Neural cell (in vitro differentiated cells): ENCODE results near the gene EIF1B. TPM values are rescaled to one million over a fixed set of nuclear protein-coding genes. Genes with fewer than 3 reads are reported as not detected.
A peak's percentile ranks its signal among the peaks of the same experiment; 100 is the strongest.

Experiments used
- H2AFZ ChIP-seq: fragments of 200-600, 300-800 bp; sonication (generic), shearing (Covaris generic); 2 replicates; pipeline ENCODE4 v1.6.0; 2014; ENCODE audit warnings: low read depth, mild to moderate bottlenecking, antibody characterized with exemption, low read length, moderate library complexity
- H3F3A ChIP-seq: fragments of 200-600 bp; shearing (Covaris generic); 2 replicates; pipeline ENCODE4 v1.6.1; 2016; ENCODE audit warnings: mild to moderate bottlenecking, moderate library complexity, mixed read lengths, antibody characterized with exemption, low read length; ENCODE audit not compliant: insufficient read depth, poor library complexity, severe bottlenecking
- H3K27ac ChIP-seq: fragments of 200-600, 300-800 bp; sonication (generic), shearing (Covaris generic); 2 replicates; pipeline ENCODE4 v1.5.1; 2014; ENCODE audit warnings: mild to moderate bottlenecking, low read length, moderate library complexity
- H3K27me3 ChIP-seq: fragments of 300-800, 200-600 bp; sonication (generic), shearing (Covaris generic); 2 replicates; pipeline ENCODE4 v1.6.0; 2014; ENCODE audit warnings: mild to moderate bottlenecking, low read depth, low read length, moderate library complexity; ENCODE audit not compliant: insufficient read depth
- H3K36me3 ChIP-seq: fragments of 300-800, 200-600 bp; sonication (generic), shearing (Covaris generic); 2 replicates; pipeline ENCODE4 v1.5.1; 2014; ENCODE audit warnings: mild to moderate bottlenecking, antibody characterized with exemption, low read length, moderate library complexity; ENCODE audit not compliant: insufficient read depth
- H3K4me2 ChIP-seq: fragments of 300-800, 200-600 bp; sonication (generic), shearing (Covaris generic); 2 replicates; pipeline ENCODE4 v1.6.0; 2014; ENCODE audit warnings: mild to moderate bottlenecking, low read length
- H3K4me3 ChIP-seq: fragments of 300-800, 200-600 bp; sonication (generic), shearing (Covaris generic); 2 replicates; pipeline ENCODE4 v1.5.1; 2014; ENCODE audit warnings: mild to moderate bottlenecking, low read length, moderate library complexity
- H3K79me2 ChIP-seq: fragments of 200-600 bp; shearing (Covaris generic); replicated peaks from 2 replicates; pipeline ENCODE4 v1.6.0; 2014; ENCODE audit warnings: mild to moderate bottlenecking, low read length, moderate library complexity; ENCODE audit not compliant: insufficient read depth
- H3K9ac ChIP-seq: fragments of 300-800, 200-600 bp; sonication (generic), shearing (Covaris generic); 2 replicates; pipeline ENCODE4 v1.6.1; 2016; ENCODE audit warnings: mild to moderate bottlenecking, low read length, mixed read lengths
- H3K9me2 ChIP-seq: fragments of 200-600 bp; shearing (Covaris generic); 2 replicates; pipeline ENCODE4 v1.6.1; 2016; ENCODE audit warnings: mild to moderate bottlenecking, low read length, mixed read lengths; ENCODE audit not compliant: insufficient read depth
- H3K9me3 ChIP-seq: fragments of 200-600, 300-800 bp; sonication (generic), shearing (Covaris generic); 2 replicates; pipeline ENCODE4 v1.6.1; 2016; ENCODE audit warnings: mild to moderate bottlenecking, mixed run types, low read length, moderate library complexity, mixed read lengths
- H4K20me1 ChIP-seq: fragments of 200-600 bp; shearing (Covaris generic); 2 replicates; pipeline ENCODE4 v1.6.1; 2016; ENCODE audit warnings: mild to moderate bottlenecking, mixed run types; ENCODE audit not compliant: insufficient read depth
- EP300 ChIP-seq: fragments of 450-650 bp; conservative IDR thresholded peaks from 2 replicates; pipeline ENCODE4 v1.6.1; 2014; ENCODE audit warnings: antibody characterized with exemption, mild to moderate bottlenecking, moderate library complexity; ENCODE audit not compliant: poor library complexity, severe bottlenecking
- EZH2 ChIP-seq: fragments of 200-600, 300-800 bp; shearing (Covaris generic), sonication (generic); IDR thresholded peaks from 2 replicates; pipeline ENCODE4 v1.6.1; 2014; ENCODE audit warnings: antibody characterized with exemption, low read length, borderline replicate concordance, mild to moderate bottlenecking; ENCODE audit not compliant: insufficient read depth, poor library complexity, severe bottlenecking
- MXI1 ChIP-seq: fragments of 450-650 bp; conservative IDR thresholded peaks from 2 replicates; pipeline ENCODE4 v1.6.1; 2014; ENCODE audit warnings: antibody characterized with exemption, mild to moderate bottlenecking; ENCODE audit not compliant: poor library complexity, severe bottlenecking
- POLR2AphosphoS5 ChIP-seq: IDR thresholded peaks from 2 replicates; pipeline ENCODE4 v1.6.1; 2012
- RAD21 ChIP-seq: fragments of 450-650 bp; conservative IDR thresholded peaks from 2 replicates; pipeline ENCODE4 v1.6.1; 2014; ENCODE audit warnings: antibody characterized with exemption, mild to moderate bottlenecking, moderate library complexity
- SMC3 ChIP-seq: fragments of 450-650 bp; conservative IDR thresholded peaks from 2 replicates; pipeline ENCODE4 v1.6.1; 2014; ENCODE audit warnings: antibody characterized with exemption, mild to moderate bottlenecking, moderate library complexity; ENCODE audit not compliant: poor library complexity
- TAF1 ChIP-seq: IDR thresholded peaks from 2 replicates; pipeline ENCODE4 v1.6.1; 2012; ENCODE audit warnings: low read depth
- polyA plus RNA-seq: library from polyadenylated mRNA; depleted of rRNA; stranded (reverse); fragments of >200 nt; gene quantifications from 2 replicates; pipeline ENCODE4 v1.2.3, GENCODE V29; 2014
- TF ChIP-seq, protein P1 (sequence below): IDR thresholded peaks from 2 replicates; pipeline ENCODE4 v1.6.1; 2012; ENCODE audit warnings: borderline replicate concordance
- TF ChIP-seq, protein P2 (sequence below): fragments of 450-650 bp; IDR thresholded peaks from 2 replicates; pipeline ENCODE4 v1.5.1; 2014; ENCODE audit warnings: antibody characterized with exemption, mild to moderate bottlenecking, moderate library complexity; ENCODE audit not compliant: poor library complexity, severe bottlenecking

EIF1B gene
- polyA plus RNA-seq, 1 donor from 2014 or later: 88.0 TPM

DNA sequence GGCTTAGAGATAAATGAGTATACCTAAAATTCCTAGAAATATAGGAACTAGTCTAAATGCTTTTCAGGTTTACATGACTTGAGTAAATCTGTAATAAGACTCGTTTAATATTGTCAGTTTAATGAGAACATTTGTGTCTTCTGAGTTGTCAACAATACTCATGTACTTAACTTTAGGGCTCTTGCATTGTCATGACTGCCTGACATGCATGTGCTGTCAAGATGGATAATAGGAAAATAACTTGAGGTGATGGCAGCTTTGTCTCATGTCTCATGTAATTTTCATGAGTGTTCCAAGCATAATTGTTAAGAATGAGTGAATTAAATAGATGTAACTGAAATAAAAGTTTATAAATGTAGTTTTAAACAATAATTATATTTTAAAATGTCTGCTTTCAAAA lies 45.1 kb upstream of the EIF1B start:
- no peaks in the 10 kb centered on the region for H3K36me3 ChIP-seq
- no peak overlapping the region for H2AFZ ChIP-seq
- no peaks in the 10 kb centered on the region for H3F3A ChIP-seq
- H3K4me2 ChIP-seq: no peak overlapping the region
- H3K4me3 ChIP-seq: no peak overlapping the region
- no peak overlapping the region for H3K27ac ChIP-seq
- H3K9ac ChIP-seq: no peak overlapping the region
- H3K9me2 ChIP-seq: no peaks in the 10 kb centered on the region
- H3K9me3 ChIP-seq: no peaks in the 10 kb centered on the region
- no peaks in the 10 kb centered on the region for H4K20me1 ChIP-seq
- H3K79me2 ChIP-seq: no peaks in the 10 kb centered on the region
- TF ChIP-seq TAF1 (no peak), POLR2AphosphoS5 (peak; percentile 89), EZH2 (no peak), EP300 (peak; percentile 91), RAD21 (no peak), MXI1 (no peak), SMC3 (no peak)
- TF ChIP-seq, protein P1, sequence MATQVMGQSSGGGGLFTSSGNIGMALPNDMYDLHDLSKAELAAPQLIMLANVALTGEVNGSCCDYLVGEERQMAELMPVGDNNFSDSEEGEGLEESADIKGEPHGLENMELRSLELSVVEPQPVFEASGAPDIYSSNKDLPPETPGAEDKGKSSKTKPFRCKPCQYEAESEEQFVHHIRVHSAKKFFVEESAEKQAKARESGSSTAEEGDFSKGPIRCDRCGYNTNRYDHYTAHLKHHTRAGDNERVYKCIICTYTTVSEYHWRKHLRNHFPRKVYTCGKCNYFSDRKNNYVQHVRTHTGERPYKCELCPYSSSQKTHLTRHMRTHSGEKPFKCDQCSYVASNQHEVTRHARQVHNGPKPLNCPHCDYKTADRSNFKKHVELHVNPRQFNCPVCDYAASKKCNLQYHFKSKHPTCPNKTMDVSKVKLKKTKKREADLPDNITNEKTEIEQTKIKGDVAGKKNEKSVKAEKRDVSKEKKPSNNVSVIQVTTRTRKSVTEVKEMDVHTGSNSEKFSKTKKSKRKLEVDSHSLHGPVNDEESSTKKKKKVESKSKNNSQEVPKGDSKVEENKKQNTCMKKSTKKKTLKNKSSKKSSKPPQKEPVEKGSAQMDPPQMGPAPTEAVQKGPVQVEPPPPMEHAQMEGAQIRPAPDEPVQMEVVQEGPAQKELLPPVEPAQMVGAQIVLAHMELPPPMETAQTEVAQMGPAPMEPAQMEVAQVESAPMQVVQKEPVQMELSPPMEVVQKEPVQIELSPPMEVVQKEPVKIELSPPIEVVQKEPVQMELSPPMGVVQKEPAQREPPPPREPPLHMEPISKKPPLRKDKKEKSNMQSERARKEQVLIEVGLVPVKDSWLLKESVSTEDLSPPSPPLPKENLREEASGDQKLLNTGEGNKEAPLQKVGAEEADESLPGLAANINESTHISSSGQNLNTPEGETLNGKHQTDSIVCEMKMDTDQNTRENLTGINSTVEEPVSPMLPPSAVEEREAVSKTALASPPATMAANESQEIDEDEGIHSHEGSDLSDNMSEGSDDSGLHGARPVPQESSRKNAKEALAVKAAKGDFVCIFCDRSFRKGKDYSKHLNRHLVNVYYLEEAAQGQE: no peak
- TF ChIP-seq, protein P2, sequence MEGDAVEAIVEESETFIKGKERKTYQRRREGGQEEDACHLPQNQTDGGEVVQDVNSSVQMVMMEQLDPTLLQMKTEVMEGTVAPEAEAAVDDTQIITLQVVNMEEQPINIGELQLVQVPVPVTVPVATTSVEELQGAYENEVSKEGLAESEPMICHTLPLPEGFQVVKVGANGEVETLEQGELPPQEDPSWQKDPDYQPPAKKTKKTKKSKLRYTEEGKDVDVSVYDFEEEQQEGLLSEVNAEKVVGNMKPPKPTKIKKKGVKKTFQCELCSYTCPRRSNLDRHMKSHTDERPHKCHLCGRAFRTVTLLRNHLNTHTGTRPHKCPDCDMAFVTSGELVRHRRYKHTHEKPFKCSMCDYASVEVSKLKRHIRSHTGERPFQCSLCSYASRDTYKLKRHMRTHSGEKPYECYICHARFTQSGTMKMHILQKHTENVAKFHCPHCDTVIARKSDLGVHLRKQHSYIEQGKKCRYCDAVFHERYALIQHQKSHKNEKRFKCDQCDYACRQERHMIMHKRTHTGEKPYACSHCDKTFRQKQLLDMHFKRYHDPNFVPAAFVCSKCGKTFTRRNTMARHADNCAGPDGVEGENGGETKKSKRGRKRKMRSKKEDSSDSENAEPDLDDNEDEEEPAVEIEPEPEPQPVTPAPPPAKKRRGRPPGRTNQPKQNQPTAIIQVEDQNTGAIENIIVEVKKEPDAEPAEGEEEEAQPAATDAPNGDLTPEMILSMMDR: no peak
- H3K27me3 ChIP-seq: no peaks in the 10 kb centered on the region

DNA sequence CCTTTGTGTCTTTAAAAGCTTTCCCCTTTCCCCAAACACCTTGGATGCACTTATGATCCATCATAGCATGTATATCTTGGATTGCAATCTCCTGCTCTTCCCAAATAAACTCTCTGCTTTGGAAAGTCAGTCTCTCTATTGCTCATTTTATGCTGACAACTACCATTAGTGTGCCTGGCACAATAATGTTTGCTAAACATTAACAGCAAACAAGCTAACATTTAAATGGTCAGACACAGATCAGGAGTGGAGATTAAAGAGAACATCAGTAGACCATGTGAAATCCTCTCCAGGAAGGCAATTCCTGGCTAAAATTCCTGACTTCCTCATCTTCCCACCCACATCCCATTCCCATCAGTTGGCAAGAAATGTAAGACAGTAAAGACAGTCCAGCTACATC lies 44.3 kb upstream of the EIF1B start:
- Histone ChIP-seq H2AFZ (no peak overlapping the region), H3K9ac (no peak overlapping the region), H3K4me3 (no peak overlapping the region), H3F3A (no peaks in the 10 kb centered on the region), H3K9me2 (no peaks in the 10 kb centered on the region), H3K79me2 (no peaks in the 10 kb centered on the region), H3K4me2 (no peak overlapping the region), H3K27ac (no peak overlapping the region), H3K36me3 (no peaks in the 10 kb centered on the region), H3K27me3 (no peaks in the 10 kb centered on the region), H3K9me3 (no peaks in the 10 kb centered on the region), H4K20me1 (no peaks in the 10 kb centered on the region)
- TF ChIP-seq, protein P2: no peak
- TF ChIP-seq TAF1 (no peak), POLR2AphosphoS5 (no peak), EZH2 (no peak), RAD21 (no peak), EP300 (no peak), SMC3 (no peak), MXI1 (no peak)
- TF ChIP-seq, protein P1: no peak
